Fibroblast of the aortic adventitia (primary cell): ENCODE data around the gene IRF8. TPM values are rescaled to one million over a fixed set of nuclear protein-coding genes. Genes with fewer than 3 reads are reported as not detected.
"Not testable (repeated sequence)": the region's sequence is repeated elsewhere in the genome, so short reads cannot be mapped to it uniquely, and the experiment has no call there.

Experiments used
- DNase-seq: peaks from one replicate; pipeline ENCODE4 v3.0.0-alpha.2; 2010; ENCODE audit warnings: low read depth
- H3K4me3 ChIP-seq: 2 replicates; pipeline ENCODE4 v1.5.1; 2011; ENCODE audit warnings: low read depth, mild to moderate bottlenecking, control low read depth, low read length, moderate library complexity
- CTCF ChIP-seq: IDR thresholded peaks from 2 replicates; pipeline ENCODE4 v1.5.1; 2011; ENCODE audit warnings: mild to moderate bottlenecking, low read length, control low read depth, inconsistent platforms; ENCODE audit not compliant: insufficient read depth
- total RNA-seq: library from RNA; depleted of rRNA; stranded (reverse); fragments of >200 nt; gene quantifications from 2 replicates; pipeline ENCODE4 v1.2.3, GENCODE V29; 2012; ENCODE audit warnings: low replicate concordance

Gene IRF8
- total RNA-seq, 1 donor = not detected

GRCh38 chr16:85869206-85869605 is 29.8 kb upstream of the IRF8 start:
- no peak for TF ChIP-seq CTCF
- no peak for DNase-seq

GRCh38 chr16:85869785-85870558 is 29.0 kb upstream of the IRF8 start:
- no peak overlapping the region for H3K4me3 ChIP-seq
- no peak for DNase-seq
- no peak for TF ChIP-seq CTCF

More at GRCh38 chr16:85869206-85869605, 29.8 kb upstream of the IRF8 start:
- no peak overlapping the region for H3K4me3 ChIP-seq

- peak; percentile 10 for DNase-seq
- H3K4me3 ChIP-seq = no peak overlapping the region
- TF ChIP-seq CTCF = no peak
These were observed 27.2 kb upstream of the IRF8 start for GRCh38 chr16:85871756-85872155.

- DNase-seq = no peak
- TF ChIP-seq CTCF = no peak
- no peak overlapping the region for H3K4me3 ChIP-seq
These were observed 26.2 kb upstream of the IRF8 start for GRCh38 chr16:85872734-85873133.

- no peak overlapping the region for H3K4me3 ChIP-seq
- no peak for TF ChIP-seq CTCF
- DNase-seq = no peak
These were observed 25.8 kb upstream of the IRF8 start for GRCh38 chr16:85873153-85873552.

GRCh38 chr16:85874031-85874430 is 24.9 kb upstream of the IRF8 start:
- DNase-seq, H3K4me3 ChIP-seq: not testable (repeated sequence)

GRCh38 chr16:85878407-85878806 is 20.6 kb upstream of the IRF8 start:
- no peak for DNase-seq
- H3K4me3 ChIP-seq = no peak overlapping the region
- no peak for TF ChIP-seq CTCF
